Measurements from ENCODE around the gene DPYSL5.

DPYSL5 gene

DNA sequence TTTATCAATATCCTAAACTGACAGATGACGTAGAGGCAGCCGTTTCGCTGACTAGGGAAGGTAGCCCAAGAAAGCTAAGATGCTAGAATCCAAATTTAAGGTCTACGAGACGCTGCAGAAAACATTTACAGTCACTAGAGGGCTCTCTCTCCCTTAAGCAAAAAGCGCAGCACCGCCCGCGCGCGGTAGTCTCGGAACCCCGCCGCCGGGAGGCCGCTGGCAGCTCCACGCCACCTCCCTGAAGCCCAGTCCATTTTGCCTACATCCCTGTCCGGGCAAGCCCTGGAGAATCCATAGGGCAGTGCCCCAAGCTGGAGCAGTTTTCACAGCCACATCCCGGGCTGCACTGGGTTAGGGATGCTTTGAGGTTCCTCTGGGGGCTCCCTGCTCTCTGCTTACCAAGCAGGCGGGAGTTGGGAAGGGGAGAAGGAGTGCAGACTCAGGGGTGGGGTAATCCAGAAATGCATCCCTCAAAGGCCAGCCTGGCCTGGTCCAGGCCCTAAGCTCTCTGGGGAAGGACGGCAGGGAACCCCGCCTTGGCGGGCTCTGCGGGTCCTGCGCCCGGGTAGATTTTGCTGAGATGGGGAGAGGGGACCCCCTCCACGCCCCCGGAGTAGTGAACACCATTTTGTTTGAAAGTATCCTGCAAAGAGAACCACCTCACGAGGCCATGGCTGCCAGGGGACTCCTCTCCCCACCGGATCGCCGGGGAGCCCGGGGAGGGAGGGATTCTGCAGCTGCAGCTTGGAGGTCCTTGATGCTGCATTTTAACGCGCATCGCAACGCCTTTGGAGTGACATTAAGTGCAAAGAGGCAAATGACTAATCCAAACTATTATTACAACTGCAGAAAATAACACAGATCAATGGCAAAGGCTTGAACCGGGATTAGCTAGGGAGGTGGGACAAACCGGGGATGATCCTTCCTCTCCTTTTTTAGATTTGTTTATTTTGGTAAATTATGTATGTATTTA lies 1.3 kb upstream of the DPYSL5 start:
- DNase-seq: peak; percentile 48 to 63

DNA sequence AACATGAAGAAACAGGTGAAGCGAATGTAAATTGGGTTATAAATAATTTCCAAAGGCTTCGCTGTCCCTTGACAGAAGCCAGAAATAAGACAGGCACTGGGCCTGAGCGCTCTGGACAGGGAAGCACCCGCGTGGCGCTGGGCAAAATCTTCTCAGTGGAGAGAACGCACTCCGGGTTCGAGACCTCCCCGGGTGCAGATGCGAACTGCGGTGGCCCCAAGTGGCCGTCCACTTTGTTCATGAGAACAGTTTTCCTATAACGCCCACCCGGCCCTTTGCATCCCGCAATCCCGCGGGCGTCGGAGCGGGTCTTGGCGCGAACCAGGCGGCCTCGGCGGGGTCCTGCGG lies 651 bp upstream of the DPYSL5 start:
- DNase-seq: no peak

DNA sequence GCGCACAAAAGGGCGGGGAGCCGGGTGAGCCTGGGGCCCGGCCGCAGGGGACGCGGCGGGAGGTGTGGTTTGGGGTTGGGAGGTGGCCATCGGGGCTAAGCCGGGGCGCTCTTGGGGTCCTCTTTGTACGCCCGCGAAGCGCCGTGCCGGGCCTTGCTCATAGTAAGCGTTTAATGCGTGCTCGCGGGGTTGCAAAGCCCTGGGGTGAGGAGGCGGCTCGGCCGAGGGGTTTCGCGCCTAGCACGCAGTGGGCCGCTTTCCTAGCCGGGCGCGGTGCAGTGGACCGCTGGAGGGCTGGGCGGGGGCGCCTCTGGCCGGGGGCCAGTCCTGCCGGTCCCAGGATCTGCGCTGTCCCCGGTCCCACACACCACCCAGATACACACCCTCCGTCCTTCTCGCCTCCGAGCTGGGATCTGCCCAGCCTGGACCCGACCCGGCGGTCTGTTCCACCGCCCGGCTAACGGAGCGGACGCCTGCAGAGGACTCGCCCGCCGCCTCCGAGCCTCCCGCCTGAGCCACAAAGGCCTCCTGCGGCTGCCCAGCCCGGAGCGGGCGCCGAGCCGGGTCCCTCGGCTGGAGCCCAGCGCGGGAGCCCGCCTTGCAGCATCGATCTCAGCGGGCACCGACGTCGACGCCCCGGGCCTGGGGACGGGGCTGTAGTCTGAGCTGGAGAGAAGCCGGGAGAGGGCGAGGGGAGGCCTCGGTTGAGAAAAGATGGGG lies 564 bp downstream of the DPYSL5 start:
- DNase-seq: peak in 1 of 2 donors; percentile 17

- DNase-seq: no peak
These were observed 1.4 kb downstream of the DPYSL5 start for GRCh38 chr2:26849056-26849999.

GRCh38 chr2:26850000-26850431 lies 2.1 kb downstream of the DPYSL5 start:
- DNase-seq: no peak

DNA sequence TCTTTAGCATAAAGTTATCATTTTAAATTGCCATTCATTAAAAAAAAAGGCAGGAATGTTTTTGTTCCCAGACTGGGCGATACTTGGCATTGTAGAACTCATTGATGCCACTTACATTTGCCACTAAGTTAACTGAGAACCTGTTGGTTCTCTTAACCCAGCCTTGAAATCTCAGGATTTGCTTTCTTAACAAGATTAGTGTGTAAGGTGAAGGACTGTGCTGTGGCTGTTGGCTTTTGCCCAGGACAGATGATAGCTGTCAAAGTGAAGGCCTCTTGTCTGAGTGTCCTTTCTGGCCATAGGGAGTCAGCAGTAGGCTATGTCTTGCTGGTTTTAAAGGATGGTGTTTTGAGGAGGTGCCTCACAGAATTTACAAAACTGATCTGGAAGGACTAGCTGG lies 2.6 kb downstream of the DPYSL5 start:
- DNase-seq: no peak

GRCh38 chr2:26852405-26853306 lies 4.7 kb downstream of the DPYSL5 start:
- DNase-seq: no peak

- no peak for DNase-seq
These were observed 5.8 kb downstream of the DPYSL5 start for GRCh38 chr2:26853751-26854150.

DNA sequence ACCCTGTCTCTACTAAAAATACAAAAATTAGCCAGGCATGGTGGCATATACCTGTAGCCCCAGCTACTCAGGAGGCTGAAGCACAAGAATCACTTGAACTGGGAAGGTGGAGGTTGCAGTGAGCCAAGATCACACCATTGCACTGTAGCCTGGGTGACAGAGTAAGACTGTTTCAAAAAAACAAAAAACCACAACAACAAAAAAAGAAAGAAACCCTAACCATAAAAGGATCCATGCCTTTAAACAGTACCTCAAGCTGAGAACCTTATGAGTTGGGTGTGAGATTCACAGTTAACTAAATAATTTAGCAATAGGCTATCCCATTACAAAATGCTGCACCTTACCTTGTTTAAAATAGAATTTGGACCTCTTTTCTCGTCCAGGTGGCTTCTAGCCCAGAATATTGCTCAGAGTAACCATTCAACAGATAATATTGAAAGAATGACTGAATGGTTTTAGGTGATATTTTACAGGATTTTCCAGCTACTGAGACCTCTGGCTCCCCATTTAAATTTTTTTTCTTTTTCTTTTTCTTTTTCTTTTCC lies 6.4 kb downstream of the DPYSL5 start:
- DNase-seq: no peak

GRCh38 chr2:26855466-26855865 lies 7.5 kb downstream of the DPYSL5 start:
- no peak for DNase-seq

GRCh38 chr2:26859622-26860021 lies 11.7 kb downstream of the DPYSL5 start:
- no peak for DNase-seq

DNA sequence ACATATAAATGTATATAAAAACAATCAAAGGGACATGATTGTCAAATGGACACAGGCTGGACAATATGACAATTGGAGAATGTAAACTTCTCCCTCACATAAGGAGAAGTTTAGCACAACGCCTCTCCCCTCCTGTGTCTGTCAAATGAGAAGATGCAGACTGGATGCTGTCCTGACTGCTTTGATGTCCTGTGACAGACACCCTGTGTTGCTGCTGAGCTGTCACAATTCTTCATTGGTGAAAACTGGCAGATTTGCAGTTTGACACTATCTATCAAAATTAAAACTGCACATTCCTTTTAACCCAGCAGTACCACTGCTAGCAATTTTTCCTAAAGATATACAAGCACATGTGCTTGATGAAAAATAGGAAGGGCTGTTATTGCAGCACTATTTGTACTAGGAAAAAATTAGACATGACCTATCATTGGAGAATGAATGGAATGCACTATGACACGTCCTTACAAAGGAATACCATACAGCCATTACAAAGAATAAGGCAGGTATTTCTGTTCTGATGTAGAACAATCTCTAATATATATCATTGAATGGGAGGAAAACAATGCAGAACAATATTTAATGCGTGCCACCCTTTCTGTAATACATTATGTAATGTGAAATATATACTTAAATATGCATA lies 12.4 kb downstream of the DPYSL5 start:
- DNase-seq: no peak

DNA sequence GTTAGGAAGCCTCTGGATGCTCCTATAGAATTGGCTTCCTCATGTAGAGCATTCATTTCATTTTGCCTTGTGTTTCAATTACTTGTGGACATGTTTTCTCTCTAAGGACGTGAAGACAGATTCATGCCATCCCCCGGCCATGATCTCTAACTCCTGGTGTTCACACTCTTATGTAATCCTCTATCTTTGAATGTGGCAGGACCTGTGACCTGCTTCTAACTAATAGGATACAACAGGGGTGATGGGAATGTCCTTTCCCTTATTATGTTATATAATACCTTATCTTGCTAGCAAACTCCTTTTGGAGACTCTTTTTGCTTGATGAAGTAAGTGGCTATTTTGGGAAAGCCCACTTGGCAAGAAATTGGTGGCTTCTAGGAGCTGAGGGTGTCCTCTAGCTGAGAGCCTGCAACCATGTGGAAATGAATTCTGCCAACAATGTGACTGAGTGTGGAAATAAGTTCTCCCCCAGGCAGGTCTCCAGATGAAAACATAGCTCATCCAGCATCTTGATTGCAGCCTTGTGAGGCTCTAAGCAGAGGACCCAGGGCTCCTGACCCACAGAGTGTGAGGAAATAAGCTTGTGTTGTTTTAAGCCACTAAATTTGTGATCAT lies 13.8 kb downstream of the DPYSL5 start:
- DNase-seq: no peak

DNA sequence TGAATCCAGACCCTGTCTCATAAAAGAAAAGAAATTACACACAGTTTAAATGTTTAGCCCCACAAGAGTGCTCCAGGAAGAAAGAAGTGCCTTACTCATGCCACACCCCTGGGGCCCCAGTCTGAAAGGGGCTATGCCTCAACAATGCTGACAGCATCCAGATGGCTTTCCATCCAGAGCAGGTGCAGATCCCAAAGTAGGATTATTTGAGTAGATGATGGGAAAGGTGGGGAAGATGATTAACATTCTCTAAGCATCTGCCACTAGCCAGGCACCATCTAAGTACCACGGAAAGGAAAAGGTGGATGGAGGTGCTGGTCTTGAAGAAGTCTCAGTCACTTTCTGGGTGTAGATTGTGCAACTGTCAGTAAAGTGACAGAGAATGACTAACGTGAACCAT lies 16.3 kb downstream of the DPYSL5 start:
- DNase-seq: no peak

DNA sequence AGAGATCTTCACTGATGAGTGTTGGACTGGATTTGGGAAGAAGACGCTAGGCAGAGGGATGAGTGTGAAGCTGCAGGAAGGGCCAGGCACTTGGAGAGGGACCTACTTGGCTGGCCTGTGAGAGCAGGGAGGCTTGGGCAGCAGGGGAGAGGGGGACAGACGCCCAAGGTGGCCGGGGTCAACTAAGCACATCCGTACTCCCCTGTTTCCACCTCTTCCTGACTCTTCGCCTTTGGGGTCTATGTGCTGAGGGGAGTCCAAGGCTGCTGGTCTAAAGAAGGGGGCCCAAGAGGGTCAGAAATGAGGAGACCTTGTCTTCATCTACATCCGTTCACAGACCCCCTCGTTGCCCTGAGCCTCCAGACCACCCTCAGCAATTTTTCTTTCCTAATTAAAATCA lies 16.7 kb downstream of the DPYSL5 start:
- DNase-seq: no peak

GRCh38 chr2:26870585-26871095 lies 22.7 kb downstream of the DPYSL5 start:
- DNase-seq: no peak

DNA sequence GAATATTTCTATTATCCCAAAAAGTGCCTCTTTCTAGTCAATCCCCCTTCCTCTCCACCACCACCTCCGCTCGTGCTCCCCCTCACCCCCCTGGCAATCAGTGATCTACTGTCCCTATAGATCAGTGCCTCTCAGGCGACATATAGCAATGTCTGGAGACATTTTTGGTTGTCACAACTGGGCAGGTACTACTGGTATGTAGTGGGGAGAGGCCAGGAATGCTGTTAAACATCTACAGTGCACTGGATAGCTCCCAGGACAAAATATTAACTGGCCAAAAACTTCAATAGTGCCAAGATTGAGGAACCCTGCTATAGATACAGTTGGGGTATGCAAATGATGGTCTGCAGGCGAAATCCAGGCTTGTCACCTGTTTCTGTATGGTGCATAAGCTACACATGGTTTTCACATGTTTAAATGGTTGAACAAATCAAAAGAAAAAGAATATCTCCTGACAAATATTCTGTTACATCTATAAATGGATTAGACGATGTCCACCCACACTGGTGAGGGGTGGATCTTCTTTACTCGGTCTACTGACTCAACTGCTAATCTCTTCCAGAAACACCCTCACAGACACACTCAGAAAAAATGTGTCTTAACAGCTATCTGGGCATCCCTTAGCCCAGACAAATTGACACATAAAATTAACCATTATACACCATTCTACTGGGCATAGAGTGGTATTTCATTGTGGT lies 25.5 kb downstream of the DPYSL5 start:
- DNase-seq: no peak

DNA sequence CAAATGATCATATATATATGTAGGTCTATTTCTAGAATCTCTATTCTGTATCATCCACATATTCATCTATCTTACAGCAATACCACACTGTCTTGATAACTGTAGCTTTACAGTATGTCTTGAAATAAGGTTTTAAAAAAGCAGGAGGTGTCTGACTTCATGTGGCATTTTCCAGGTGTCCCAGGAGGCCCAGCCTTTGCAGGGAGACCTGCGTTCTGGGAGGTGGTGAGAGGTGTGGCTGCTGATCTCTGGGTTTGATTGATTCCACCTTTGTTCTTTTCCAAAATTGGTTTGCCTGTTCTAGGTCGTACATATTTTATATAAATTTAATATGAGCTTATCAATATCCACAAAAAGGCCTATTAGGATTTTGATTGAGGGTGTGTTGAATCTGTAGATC lies 26.6 kb downstream of the DPYSL5 start:
- no peak for DNase-seq

DNA sequence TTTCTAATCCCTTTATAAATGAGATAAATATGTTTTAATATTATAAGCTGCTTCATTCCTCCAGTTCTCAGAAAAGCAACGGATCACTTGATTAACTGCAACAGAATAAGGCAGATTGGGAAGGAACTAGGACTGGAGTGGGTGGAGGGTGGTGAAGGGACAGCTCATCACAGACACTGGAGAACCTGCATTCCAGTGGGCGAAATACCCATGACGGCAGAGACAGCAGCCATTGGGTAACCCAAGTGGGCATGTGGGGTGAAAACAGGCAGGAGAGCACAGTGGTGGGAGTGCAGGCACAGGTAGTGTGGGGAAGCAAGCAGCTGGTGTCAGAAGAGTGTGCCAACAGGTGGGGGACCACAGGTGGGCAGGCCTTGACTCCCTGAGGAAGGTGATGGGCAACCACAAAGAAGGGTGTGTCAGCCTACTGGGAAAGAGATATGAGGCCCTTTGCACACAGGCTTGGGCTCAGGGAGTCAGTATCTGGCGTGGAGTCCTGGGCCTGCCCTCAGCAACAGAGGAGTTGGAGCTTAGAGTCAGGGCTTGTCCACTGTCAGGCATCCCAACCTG lies 27.2 kb downstream of the DPYSL5 start:
- no peak for DNase-seq

All from stimulated activated CD4-positive, alpha-beta T cell treated with anti-CD3 and anti-CD28 coated beads, Interleukin-2, amount 100 ng/mL, for 48 hours (primary cell).